Heart right ventricle (tissue), 16 donors: ENCODE measurements around the gene WIPF1. TPM values are rescaled to one million over a fixed set of nuclear protein-coding genes. Genes with fewer than 3 reads are reported as not detected.
"Not testable (repeated sequence)": the region's sequence is repeated elsewhere in the genome, so short reads cannot be mapped to it uniquely, and the experiment has no call there.

Source experiments
- ATAC-seq, 8 donors: fragments of 200-7000 bp; cut with Tn5 transposase; one replicate each; pipeline ENCODE4 v1.9.1; 2020; ENCODE audit warnings: mild to moderate bottlenecking in 8 of 8, moderate library complexity in 8 of 8, moderate number of reproducible peaks in 1 of 8
- DNase-seq, 2 donors: peaks; one replicate each; pipeline ENCODE4 v3.0.0-alpha.2; 2020
- H3K27ac ChIP-seq, 10 donors: fragments of 200-600 bp; sonication (generic) in 2 of 10; one replicate each; pipeline versions ENCODE4 v1.5.0 to v1.8.0; 2020 to 2022; ENCODE audit warnings: mild to moderate bottlenecking in 3 of 10
- H3K27me3 ChIP-seq, 7 donors: fragments of 200-600 bp; one replicate each; pipeline ENCODE4 v1.8.0; 2021 to 2022; ENCODE audit warnings: mild to moderate bottlenecking in 2 of 7
- H3K36me3 ChIP-seq, 9 donors: fragments of 200-600 bp; sonication (generic) in 1 of 9; one replicate each; pipeline versions ENCODE4 v1.5.0 to v1.8.0; 2020 to 2022; ENCODE audit warnings: mild to moderate bottlenecking in 2 of 9
- H3K4me1 ChIP-seq, 9 donors: fragments of 200-600 bp; sonication (generic) in 1 of 9; one replicate each; pipeline versions ENCODE4 v1.5.0 to v1.8.0; 2020 to 2022; ENCODE audit warnings: mild to moderate bottlenecking in 4 of 9
- H3K4me3 ChIP-seq, 10 donors: fragments of 200-600 bp; sonication (generic) in 2 of 10; one replicate each; pipeline versions ENCODE4 v1.5.0 to v1.8.0; 2020 to 2022; ENCODE audit warnings: mild to moderate bottlenecking in 7 of 10, moderate library complexity in 2 of 10
- H3K9me3 ChIP-seq, 11 donors: fragments of 200-600 bp in 10 of 11; sonication (generic) in 2 of 11; one replicate each; pipeline versions ENCODE4 v1.5.0 to v1.8.0; 2013 to 2022; ENCODE audit warnings: mild to moderate bottlenecking in 2 of 11, control low read depth in 1 of 11, moderate library complexity in 1 of 11
- WGBS, 2 donors: extraction: QIAGEN DNeasy Blood & Tissue Kit; methylation state at CpG; one replicate each; pipeline ENCODE4 v1.1.7; 2013; ENCODE audit warnings: inconsistent platforms in 1 of 2; 5-methylcytosine and 5-hydroxymethylcytosine counted together
- intact Hi-C, 10 donors: fragments of 100-400 bp; cut with DNase I; formaldehyde crosslinking; loops; one replicate each; pipeline versions ENCODE4 v1.11.1 to v1.14.2; 2022
- polyA plus RNA-seq, 2 donors: library from polyadenylated mRNA; stranded (reverse); fragments of 200-250 nt; gene quantifications; one replicate each; pipeline ENCODE4 v1.2.3, GENCODE V29; 2013
- total RNA-seq, 10 donors: library from RNA; stranded (reverse); fragmentation: NEBNext Ultra II Directional in 3 of 10; extraction: Animal tissue kit (Norgen Biotek cat#: 25700) in 3 of 10; gene quantifications; one replicate each; pipeline versions ENCODE4 v1.2.1 to v1.2.4, GENCODE V29; 2021 to 2023
- TF ChIP-seq, protein P1 (sequence below), 9 donors: fragments of 200-600 bp; sonication (generic) in 2 of 9; IDR thresholded peaks; one replicate each; pipeline versions ENCODE4 v1.5.0 to v1.8.0; 2021 to 2022; ENCODE audit warnings: antibody characterized with exemption in 9 of 9, mild to moderate bottlenecking in 5 of 9, moderate library complexity in 1 of 9
- donor health status: Arrhythmogenic right ventricular cardiomyopathy.
- donor health status: ischemic (EF 13 %, LVEDD 7.1; RV severe dilation, severe dysfunction).
- donor health status: healthy with polysubstance abuse.
- donor health status: DM: no; HTN: yes; CAD: no.
- donor health status: DM: no; HTN: no; CAD: no.
- donor health status: ischemic (EF 25% LVEDD 6.9; RV normal size, moderate dysfunction).
- donor health status: ischemic (EF 25% LVEDD 5.7; RV mildly dilated, moderate dysfunction).
- donor health status: healthy.
- donor health status: DM: yes; HTN: yes; CAD: no.
- donor health status: Ischemic cardiomyopathy.
- donor health status: ischemic (EF 35%, LVEDD 5.7; RV mildly dilated, moderate dysfunction).
- donor health status: nonischemic (EF 11% LVEDD 7.7; RV severe dilation, severe dysfunction).
- donor health status: DM: yes; HTN: yes; CAD: no.
- donor health status: PGD.
- donor health status: ischemic (EF 29% LVEDD 5.4; RV normal size, mild dysfunction).
- donor health status: nonischemic (EF 23%, LVEDD 6.1; RV moderate dilation, normal function).

The WIPF1 gene
- total and polyA plus RNA-seq, 12 donors = 9.1 to 48.1 (median 15.6) TPM

DNA sequence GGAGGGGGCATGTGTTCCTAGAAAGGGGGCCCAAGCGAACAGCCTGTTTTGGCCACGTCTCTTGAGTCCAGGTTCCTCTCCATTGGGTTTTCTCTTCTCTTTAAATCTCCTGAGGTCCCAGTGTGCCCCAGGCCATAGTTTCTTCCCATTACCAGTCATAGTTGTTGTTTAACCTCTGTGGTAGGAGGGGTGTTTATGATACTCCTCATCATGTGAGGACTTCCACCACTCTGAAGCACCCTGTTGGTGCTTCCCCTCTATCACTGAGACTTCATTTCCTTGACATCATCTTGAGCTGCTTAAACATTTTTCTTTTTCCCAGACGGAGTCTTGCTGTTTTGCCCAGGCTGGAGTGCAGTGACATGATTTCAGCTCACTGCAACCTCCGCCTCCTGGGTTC is 45.9 kb downstream of the WIPF1 start:
- intact Hi-C loops = no loop called here
- H3K27me3 ChIP-seq = no peaks in the 10 kb centered on the region
- no peak overlapping the region for H3K27ac ChIP-seq
- 92 to 93% methylated on average over 4 of the region's 4 CpGs for WGBS, 2 donors
- no peak overlapping the region for H3K4me3 ChIP-seq
- ATAC-seq = no peak
- H3K9me3 ChIP-seq = peaks cover 0 to 4% (median 0%) of the 10 kb centered on the region in 11 donors
- DNase-seq = no peak
- peaks cover 0 to 26% (median 8%) of the 10 kb centered on the region in 9 donors for H3K4me1 ChIP-seq
- TF ChIP-seq, protein P1, sequence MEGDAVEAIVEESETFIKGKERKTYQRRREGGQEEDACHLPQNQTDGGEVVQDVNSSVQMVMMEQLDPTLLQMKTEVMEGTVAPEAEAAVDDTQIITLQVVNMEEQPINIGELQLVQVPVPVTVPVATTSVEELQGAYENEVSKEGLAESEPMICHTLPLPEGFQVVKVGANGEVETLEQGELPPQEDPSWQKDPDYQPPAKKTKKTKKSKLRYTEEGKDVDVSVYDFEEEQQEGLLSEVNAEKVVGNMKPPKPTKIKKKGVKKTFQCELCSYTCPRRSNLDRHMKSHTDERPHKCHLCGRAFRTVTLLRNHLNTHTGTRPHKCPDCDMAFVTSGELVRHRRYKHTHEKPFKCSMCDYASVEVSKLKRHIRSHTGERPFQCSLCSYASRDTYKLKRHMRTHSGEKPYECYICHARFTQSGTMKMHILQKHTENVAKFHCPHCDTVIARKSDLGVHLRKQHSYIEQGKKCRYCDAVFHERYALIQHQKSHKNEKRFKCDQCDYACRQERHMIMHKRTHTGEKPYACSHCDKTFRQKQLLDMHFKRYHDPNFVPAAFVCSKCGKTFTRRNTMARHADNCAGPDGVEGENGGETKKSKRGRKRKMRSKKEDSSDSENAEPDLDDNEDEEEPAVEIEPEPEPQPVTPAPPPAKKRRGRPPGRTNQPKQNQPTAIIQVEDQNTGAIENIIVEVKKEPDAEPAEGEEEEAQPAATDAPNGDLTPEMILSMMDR (IDR thresholded peaks at IDR 0.05) = no peak
- no peaks in the 10 kb centered on the region for H3K36me3 ChIP-seq

DNA sequence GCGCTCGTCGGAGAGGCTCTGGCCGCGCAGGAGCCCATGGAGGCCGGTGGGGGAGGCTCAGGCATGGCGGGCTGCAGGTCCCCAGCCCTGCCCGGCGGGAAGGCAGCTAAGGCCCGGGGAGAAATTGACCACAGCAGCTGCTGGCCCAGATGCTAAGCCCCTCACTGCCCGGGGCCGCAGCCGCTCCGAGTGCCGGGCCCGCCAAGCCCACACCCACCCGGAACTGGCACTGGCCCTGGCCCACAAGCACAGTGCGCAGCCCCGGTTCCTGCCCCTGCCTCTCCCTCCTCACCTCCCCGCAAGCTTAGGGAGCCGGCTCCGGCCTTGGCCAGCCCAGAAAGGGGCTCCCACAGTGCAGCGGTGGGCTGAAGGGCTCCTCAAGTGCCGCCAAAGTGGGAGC is 49.0 kb downstream of the WIPF1 start:
- DNase-seq, H3K36me3 ChIP-seq, H3K27me3 ChIP-seq, ATAC-seq, H3K4me3 ChIP-seq, H3K27ac ChIP-seq, H3K4me1 ChIP-seq, H3K9me3 ChIP-seq: not testable (repeated sequence)
- intact Hi-C loops = loop anchor here in 2 of 10 donors (5.0 kb wide), 1 partner anchor 86 kb away; no protein-coding TSS in a partner anchor
- 86 to 92% methylated on average over 23 to 24 of the region's 24 CpGs for WGBS, 2 donors

DNA sequence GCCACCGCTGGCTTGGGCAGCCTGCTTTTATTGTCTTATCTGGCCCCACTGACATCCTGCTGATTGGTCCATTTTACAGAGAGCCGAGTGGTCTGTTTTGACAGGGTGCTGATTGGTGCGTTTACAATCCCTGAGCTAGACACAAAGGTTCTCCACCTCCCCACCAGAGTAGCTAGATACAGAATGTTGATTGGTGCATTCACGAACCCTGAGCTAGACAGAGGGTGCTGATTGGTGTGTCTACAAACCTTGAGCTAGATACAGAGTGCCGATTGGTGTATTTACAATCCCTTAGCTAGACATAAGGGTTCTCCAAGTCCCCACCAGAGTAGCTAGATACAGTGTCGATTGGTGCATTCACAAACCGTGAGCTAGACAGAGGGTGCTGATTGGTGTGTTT is 49.6 kb downstream of the WIPF1 start:
- H3K4me1 ChIP-seq, H3K9me3 ChIP-seq, H3K27ac ChIP-seq, ATAC-seq, DNase-seq, H3K4me3 ChIP-seq, H3K27me3 ChIP-seq, H3K36me3 ChIP-seq: not testable (repeated sequence)
- 94 to 96% methylated on average over 7 of the region's 7 CpGs for WGBS, 2 donors
- intact Hi-C loops = loop anchor here in 2 of 10 donors (5.0 kb wide), 1 partner anchor 86 kb away; no protein-coding TSS in a partner anchor

DNA sequence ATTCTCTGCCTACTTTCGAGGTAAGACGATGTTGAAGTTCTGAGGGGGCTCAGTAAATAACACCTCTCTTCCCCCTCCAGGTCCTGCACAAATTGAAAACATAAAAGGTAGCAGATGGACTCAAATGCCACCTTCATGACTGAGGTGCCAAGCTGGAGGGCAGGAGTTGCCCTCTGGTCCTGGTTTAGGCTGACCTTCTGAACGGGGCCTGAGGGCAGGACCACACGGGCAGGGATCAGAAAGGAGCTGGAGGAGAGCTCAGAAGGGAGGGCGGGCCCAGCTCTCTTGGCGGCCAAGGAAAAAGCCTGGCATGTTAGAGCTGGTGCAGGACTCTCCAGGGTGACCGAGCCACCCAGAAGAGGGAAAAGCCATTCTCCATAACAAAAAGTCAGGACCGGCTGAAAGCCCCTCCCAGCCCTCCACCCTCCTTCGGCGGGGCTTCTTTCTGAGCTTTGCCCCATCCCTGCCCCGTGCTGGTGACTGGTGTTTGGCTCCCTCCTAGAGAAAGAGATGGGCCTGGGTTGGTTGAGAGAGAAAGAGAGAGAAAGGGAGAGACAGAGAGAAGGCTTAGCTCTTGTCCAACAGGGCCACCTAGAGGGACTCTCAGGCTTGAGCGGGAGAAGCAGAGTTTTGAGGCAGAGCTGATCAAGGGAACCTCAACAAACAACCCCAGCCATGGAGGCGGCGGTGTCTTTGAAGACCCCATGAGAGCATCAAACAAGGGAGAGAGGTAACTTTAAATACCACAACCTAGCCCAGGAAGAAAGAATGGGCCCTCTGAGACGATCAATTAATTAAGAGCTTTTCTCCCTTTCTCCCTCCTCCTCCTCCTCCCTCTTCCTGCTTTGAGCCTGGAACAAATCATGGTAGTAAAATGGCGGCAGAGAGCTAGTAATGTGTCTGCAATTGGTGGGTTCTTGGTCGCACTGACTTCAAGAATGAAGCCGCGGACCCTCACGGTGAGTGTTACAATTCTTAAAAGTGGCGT is 50.8 kb downstream of the WIPF1 start:
- Histone ChIP-seq H3K36me3 (no peaks in the 10 kb centered on the region), H3K4me3 (no peak overlapping the region), H3K9me3 (no peaks in the 10 kb centered on the region), H3K27ac (no peak overlapping the region), H3K27me3 (no peaks in the 10 kb centered on the region), H3K4me1 (no peaks in the 10 kb centered on the region)
- 79 to 82% methylated on average over 21 of the region's 21 CpGs for WGBS, 2 donors
- ATAC-seq (peak in 5 of 8 donors; percentile 37 to 70 (median 52)), DNase-seq (no peak)
- TF ChIP-seq, protein P1 (IDR thresholded peaks at IDR 0.05) = peak in 7 of 9 donors; percentile 12 to 47 (median 37)
- intact Hi-C loops = loop anchor here in 2 of 10 donors (5.0 kb wide), 1 partner anchor 85 kb away; no protein-coding TSS in a partner anchor

DNA sequence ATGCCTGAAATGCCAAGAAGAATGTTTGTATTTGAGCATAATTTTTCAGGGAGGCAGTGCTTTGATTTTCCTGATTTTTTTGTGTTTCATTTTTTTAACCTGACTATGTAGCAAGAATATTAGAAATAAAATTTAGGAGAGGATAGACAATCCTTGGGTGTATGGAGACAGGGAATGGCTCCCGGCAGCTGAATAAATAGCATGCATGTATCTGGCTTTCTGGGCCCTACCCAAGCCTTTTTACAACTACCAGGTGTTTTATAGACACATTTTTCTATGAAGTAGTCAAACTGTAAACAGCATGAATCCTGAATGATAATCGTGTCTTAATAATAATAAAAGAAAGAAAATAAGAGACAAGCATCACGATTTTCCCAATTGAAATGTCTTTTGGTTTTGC is 52.4 kb downstream of the WIPF1 start:
- intact Hi-C loops = loop anchor here in 3 of 10 donors (1.0 to 5.0 kb wide), 2 partner anchors 83 kb away; no protein-coding TSS in a partner anchor
- WGBS, 2 donors = 91 to 96% methylated on average over 3 of the region's 3 CpGs

More for the DNA sequence above, 52.4 kb downstream of the WIPF1 start:
- H3K27ac ChIP-seq = no peak overlapping the region
- DNase-seq (no peak), ATAC-seq (no peak)
- H3K27me3 ChIP-seq = peaks cover 0 to 4% (median 0%) of the 10 kb centered on the region in 7 donors
- no peak overlapping the region for H3K4me3 ChIP-seq
- no peaks in the 10 kb centered on the region for H3K36me3 ChIP-seq
- TF ChIP-seq, protein P1 (IDR thresholded peaks at IDR 0.05) = no peak
- no peaks in the 10 kb centered on the region for H3K9me3 ChIP-seq
- H3K4me1 ChIP-seq = no peaks in the 10 kb centered on the region
